Activated T-cell treated with anti-CD3 and anti-CD28 coated beads, Interleukin-2, amount 50 U/mL, for 1 hour (primary cell): ENCODE results near the gene MYL12A.
"Not testable (repeated sequence)": the region's sequence is repeated elsewhere in the genome, so short reads cannot be mapped to it uniquely, and the experiment has no call there.

Experiments
- DNase-seq: peaks from one replicate; pipeline ENCODE4 v3.0.0-alpha.2; 2020

The MYL12A gene

DNA sequence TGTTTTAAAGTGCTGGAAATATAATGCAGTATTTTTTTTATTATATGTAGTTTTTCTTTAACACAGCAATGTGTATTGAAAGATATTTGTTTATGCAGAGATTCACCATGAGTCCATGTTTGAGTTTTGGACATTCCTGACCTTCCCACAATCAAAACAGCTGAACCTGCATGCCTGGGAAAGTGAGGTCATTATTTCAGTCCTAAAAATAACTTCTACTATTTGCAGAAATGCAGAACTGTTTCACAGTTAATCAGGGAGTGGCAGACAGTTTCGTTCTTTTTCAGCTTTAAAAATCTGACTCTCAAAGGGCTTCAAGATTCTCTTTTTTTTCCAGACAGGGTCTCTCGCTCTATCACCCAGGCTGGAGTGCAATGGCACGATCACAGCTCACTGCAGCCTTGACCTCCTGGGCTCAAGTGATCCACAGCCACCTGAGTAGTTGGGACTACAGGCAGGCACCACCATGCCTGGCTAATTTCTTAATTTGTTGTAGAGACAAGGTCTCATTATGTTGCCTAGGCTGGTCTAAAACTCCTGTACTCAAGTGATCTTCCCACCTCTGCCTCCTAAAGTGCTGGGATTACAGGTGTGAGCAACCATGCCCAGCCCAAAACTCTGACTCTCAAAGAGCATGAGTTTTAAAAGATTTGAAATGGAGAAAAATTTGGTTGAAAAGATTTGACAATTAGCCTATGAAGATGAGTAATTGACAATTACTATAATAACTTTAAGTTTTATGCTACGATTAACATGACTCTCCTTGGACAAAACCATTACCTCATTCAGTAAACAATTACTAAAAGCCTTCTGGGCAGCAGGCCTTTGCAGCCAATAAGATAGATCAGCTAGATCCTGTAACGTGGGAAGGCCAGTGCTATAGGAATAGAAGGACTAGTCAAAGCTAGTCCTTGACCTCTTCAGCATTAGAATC, 9.4 kb downstream of the MYL12A start:
- DNase-seq, result no peak

DNA sequence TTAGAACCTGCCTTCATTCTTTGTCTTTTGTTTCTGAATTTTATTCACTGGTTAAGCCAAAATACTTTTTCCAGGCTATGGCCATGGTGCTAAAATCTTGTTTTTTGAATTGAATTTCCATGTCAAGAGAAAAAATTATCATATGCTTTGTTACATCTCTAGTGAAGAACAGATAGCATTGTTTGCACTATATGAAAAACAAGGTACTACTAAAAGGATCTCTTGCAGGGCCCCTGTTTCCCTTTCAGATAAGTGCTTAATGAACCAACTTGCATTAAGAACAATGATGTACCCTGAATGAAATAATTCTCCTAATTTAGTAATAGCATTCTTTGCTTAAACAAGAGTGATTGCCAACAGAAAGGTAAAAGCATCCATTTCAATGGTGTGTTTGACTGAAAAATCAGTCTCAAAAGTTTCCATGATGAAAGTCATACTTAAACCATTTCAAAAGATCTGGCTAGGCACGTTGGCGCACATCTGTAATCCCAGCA, 10.1 kb downstream of the MYL12A start:
- DNase-seq, result no peak

GRCh38 chr18:3260995-3261372, 13.4 kb downstream of the MYL12A start:
- no peak for DNase-seq

GRCh38 chr18:3261373-3262233, 14.0 kb downstream of the MYL12A start, which contains the start of gene MYL12B:
Gene MYL12B, plus strand, starts transcription at chr18:3262133. Its CDS starts 10,766 bp downstream, at chr18:3272899.
- peak; percentile 86 for DNase-seq

GRCh38 chr18:3262234-3263131, 14.9 kb downstream of the MYL12A start:
- no peak for DNase-seq

GRCh38 chr18:3263132-3263700, 15.6 kb downstream of the MYL12A start:
- DNase-seq, result no peak

- no peak for DNase-seq
Measured at GRCh38 chr18:3264362-3264761, 16.8 kb downstream of the MYL12A start.

DNA sequence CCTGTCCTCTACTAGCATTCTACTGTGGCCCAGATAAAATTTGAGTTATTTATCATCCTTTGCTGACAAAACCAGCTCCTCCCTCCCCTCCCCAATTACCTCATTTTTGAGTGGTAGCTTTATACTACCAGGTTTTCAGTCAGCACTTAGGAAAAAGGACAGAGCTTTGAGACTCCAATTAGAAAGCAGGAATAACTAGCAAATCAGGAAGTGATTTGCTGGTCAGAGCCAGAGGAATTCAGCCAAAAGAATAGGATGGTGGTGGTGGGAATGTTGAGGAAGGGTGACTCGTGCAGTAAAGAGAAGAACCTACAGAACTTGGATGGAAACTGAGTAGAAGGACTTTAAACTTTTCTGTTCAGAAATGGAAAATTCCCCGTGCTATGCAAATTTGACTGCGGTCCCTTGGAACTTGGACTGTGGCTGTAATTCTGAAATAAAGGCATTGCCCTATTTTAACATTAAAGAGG, 18.0 kb downstream of the MYL12A start:
- no peak for DNase-seq

DNA sequence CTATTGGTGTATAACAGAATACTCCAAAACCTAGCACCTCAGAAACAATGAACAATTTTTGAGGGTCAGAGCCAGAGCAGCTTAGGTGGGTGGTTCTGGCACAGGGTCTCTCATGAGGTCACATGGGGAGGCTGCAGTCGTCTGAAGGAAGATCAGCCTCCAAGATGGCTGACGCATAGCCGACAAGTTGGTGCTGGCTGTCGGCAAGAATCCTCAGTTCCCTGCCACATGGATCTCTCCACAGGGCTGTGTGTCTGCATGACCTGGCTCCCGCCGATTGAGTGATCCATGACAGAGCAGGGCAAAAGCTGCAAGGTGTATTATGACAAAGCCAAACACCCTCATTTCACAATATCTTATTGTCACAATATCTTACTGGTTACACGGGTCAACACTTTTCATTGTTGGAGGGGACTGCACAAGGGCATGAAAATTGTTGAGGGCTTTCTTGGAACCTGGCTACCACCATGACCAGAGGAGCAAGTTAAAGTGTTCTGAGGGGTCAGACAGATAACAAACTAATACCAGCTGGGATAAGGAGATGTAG, 18.5 kb downstream of the MYL12A start:
- no peak for DNase-seq

- no peak for DNase-seq
Measured at GRCh38 chr18:3268306-3268705, 20.7 kb downstream of the MYL12A start.

- no peak for DNase-seq
Measured at GRCh38 chr18:3269241-3269913, 21.8 kb downstream of the MYL12A start.

DNA sequence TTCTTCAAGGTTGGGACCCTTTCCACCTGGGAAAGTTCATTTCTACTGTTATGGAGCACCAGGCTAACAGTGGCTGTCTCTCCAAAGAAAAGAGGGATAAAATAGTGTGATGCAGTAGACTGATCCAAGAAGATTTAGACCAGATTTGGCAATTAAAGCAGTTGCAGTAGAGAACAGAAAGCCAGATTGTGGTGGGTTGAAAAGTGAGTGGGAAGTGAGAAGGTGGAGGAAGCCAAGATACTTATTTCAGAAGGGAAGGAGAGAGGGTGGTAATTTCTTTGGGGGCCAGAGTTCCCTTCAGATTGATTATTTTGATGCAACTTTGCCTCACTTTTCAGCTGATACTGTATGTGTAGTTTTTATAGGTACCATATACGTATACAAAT, 22.3 kb downstream of the MYL12A start:
- DNase-seq, result no peak

DNA sequence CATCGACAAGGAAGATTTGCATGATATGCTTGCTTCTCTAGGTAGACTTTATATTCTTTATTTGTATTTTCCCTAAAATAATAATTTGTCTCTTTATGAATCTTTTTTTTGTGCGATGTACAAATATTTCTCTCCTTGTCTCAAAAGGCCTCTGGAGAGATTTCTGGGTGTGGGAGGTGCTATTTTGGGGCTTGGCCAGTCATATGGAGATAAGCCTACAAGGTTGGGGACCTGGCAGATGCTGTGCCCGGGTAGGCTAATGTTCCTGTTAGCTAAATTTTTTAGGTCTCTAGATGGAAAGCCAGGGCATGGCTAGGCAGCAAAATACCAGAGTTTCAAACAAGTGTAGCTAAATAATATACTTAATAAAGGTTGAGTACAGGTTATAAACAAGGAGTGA, 25.4 kb downstream of the MYL12A start:
- DNase-seq, result no peak

DNA sequence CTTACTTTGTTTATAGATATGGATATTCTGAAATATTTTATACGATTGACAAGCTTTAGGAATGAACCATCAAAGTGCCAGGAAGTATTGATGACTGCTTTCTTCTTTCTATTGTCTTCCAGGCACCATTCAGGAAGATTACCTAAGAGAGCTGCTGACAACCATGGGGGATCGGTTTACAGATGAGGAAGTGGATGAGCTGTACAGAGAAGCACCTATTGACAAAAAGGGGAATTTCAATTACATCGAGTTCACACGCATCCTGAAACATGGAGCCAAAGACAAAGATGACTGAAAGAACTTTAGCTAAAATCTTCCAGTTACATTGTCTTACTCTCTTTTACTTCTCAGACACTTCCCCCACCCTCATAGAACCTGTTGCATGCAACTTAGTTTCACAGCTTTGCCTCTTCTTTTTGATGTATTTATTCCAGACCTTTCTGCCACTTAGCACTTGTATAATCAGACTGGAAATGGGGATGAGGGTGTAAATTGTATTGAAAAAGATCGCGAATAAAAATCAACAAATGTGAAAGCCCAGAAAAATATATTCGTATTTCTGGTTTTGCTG, 30.1 kb downstream of the MYL12A start:
- not testable (repeated sequence) for DNase-seq

- no peak for DNase-seq
Measured at GRCh38 chr18:3279201-3280185, 31.9 kb downstream of the MYL12A start.

DNA sequence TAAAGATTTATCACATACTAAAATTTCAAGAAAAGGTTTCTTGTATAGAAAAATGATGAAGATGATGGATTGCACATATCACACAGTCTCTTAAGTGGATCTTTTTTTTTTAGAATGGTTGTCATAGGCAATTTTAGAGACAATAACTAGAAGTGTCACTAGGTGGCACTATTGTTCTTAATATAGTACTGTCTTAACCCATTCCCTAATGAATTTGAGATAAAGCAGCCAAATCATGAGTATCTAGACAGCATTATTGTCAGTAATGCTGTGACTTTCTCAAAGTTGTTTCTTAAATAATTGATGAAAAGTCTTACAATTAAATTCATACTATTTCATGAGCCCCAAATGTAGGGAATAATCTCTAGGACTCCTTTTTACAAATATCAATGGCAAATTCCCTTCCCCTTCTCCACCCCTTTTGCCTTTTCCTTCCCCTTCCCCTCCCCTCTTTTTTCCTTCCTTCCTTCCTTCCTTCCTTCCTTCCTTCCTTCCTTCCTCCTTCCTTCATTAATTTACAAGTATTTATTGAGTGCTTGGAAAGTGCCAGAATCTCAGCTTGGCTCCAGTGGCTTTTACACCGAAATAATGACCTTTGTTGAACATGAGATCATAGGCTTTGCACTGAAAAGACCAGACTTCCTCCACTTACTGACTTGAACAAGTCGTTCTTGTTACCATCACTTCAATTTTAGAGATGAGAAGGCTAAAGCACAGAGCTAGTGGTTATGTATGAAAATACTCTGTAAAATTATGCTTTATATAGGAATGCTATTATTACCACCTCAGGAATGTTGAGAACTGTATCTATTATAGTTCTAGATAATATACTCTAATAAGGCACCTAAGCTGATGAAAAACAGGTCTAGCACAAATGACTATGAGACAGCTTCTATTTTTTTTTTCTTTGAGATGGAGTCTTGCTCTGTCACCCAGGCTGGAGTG, 34.1 kb downstream of the MYL12A start:
- no peak for DNase-seq

DNA sequence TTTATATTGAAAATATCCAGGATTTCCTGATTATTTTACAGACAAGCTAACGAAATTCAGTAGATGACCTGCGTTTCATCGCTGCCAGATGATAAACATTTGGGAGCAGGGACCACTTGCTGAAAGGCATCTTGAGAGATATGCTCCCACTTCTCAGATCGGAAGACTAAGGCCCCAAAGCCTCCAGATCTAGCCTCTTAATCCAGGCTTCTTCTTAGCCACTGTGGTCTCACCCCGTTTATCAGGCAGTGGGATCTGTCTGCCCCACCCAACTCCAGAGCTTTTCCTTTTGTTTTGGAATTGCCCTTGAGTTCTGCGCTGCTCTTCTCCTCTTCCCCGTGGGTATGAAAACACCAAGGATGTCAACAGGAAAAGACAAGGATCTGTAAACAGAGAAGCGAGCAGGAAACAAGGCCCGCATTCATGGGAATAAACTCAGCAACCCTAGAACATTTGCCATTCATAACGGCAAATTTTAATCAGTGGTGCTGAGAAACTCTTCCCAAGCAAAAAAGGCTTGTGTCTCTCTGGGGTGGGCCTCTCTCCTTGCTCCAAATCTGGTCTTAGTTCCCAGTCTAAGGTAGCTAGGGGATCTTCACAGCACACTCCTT, 35.8 kb downstream of the MYL12A start:
- DNase-seq, result no peak

- no peak for DNase-seq
Measured at GRCh38 chr18:3283908-3284307, 36.3 kb downstream of the MYL12A start.
